Muscle of leg (tissue), 11 donors: ENCODE data around the gene DYSF. TPM values are rescaled to one million over a fixed set of nuclear protein-coding genes. Genes with fewer than 3 reads are reported as not detected.
"Not testable (repeated sequence)": the region's sequence is repeated elsewhere in the genome, so short reads cannot be mapped to it uniquely, and the experiment has no call there.

Source experiments
- DNase-seq: peaks from one replicate; pipeline ENCODE4 v3.0.0; 2013
- H3K27ac ChIP-seq: one replicate; pipeline ENCODE4 v1.5.1; 2013; ENCODE audit warnings: mild to moderate bottlenecking, low read length, control low read depth
- H3K27me3 ChIP-seq: one replicate; pipeline ENCODE4 v1.6.1; 2013; ENCODE audit warnings: low read length; ENCODE audit not compliant: control insufficient read depth, insufficient read depth
- H3K36me3 ChIP-seq: one replicate; pipeline ENCODE4 v1.6.1; 2013; ENCODE audit warnings: low read length; ENCODE audit not compliant: control insufficient read depth, insufficient read depth
- H3K4me1 ChIP-seq: one replicate; pipeline ENCODE4 v1.6.1; 2013; ENCODE audit warnings: low read length; ENCODE audit not compliant: control insufficient read depth, insufficient read depth
- H3K4me3 ChIP-seq: one replicate; pipeline ENCODE4 v1.5.1; 2013; ENCODE audit warnings: low read length, control low read depth
- H3K9me3 ChIP-seq: replicated peaks from 2 replicates; pipeline ENCODE4 v1.6.1; 2013; ENCODE audit warnings: low read depth, low read length; ENCODE audit not compliant: control insufficient read depth
- WGBS: methylation state at CpG from one replicate; pipeline ENCODE4 v1.1.5; 2013; ENCODE audit warnings: missing lambda C conversion rate; ENCODE audit not compliant: insufficient coverage; 5-methylcytosine and 5-hydroxymethylcytosine counted together
- polyA plus RNA-seq, 8 donors: library from polyadenylated mRNA; unstranded; fragments of 120-200 nt; gene quantifications; one replicate each; pipeline versions ENCODE4 v1.2.1 to v1.2.3, GENCODE V29; 2013; ENCODE audit warnings: inconsistent platforms in 1 of 8, low replicate concordance in 1 of 8; ENCODE audit not compliant: insufficient read length in 8 of 8, insufficient read depth in 1 of 8
- total RNA-seq: library from RNA; stranded (reverse); fragments of 120-200 nt; gene quantifications from one replicate; pipeline ENCODE4 v1.2.4, GENCODE V29; 2013

The DYSF gene
- total and polyA plus RNA-seq, 9 donors, result 51.6 to 152 (median 106) TPM

DNA sequence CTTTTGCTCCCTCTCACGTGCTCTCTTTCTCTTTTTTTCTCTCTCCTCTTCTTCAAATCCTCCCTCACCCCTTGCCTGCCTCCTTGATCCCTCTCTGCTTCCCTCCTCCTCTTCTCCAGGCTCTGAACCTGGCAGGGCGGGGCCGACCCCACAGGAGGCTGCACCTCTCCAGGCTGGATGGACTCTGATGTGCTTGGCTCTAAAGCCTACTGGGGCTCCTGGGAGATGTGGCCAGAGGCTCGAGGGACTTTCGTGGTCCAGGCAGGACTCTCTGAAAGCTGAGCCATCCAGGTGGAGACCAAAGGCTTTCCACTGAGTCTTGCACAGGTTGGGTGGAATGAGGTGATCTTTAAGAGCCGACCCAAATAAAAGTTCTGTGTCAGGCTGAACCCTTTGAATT lies 25.4 kb downstream of the DYSF start:
- no peak overlapping the region for H3K4me3 ChIP-seq
- 66% methylated on average over 3 of the region's 6 CpGs for WGBS
- no peaks in the 10 kb centered on the region for H3K27me3 ChIP-seq
- no peak for DNase-seq
- H3K4me1 ChIP-seq, result peaks cover 15% of the 10 kb centered on the region
- H3K36me3 ChIP-seq, result peaks cover 31% of the 10 kb centered on the region
- no peak overlapping the region for H3K27ac ChIP-seq
- no peaks in the 10 kb centered on the region for H3K9me3 ChIP-seq

- no peak overlapping the region for H3K4me3 ChIP-seq
- H3K27ac ChIP-seq, result no peak overlapping the region
- H3K9me3 ChIP-seq, result no peaks in the 10 kb centered on the region
- H3K4me1 ChIP-seq, result peaks cover 12% of the 10 kb centered on the region
- WGBS, result 80% methylated on average over 5 of the region's 5 CpGs
- no peaks in the 10 kb centered on the region for H3K27me3 ChIP-seq
- H3K36me3 ChIP-seq, result peaks cover 31% of the 10 kb centered on the region
- DNase-seq, result no peak
Observed at GRCh38 chr2:71479261-71479660, 25.9 kb downstream of the DYSF start.

- WGBS, result 100% methylated on average over 4 of the region's 4 CpGs
- Histone ChIP-seq H3K9me3 (no peaks in the 10 kb centered on the region), H3K27me3 (no peaks in the 10 kb centered on the region), H3K4me1 (peaks cover 2% of the 10 kb centered on the region), H3K36me3 (peaks cover 25% of the 10 kb centered on the region), H3K4me3 (no peak overlapping the region), H3K27ac (no peak overlapping the region)
- DNase-seq, result no peak
Observed at GRCh38 chr2:71481111-71481510, 27.8 kb downstream of the DYSF start.

DNA sequence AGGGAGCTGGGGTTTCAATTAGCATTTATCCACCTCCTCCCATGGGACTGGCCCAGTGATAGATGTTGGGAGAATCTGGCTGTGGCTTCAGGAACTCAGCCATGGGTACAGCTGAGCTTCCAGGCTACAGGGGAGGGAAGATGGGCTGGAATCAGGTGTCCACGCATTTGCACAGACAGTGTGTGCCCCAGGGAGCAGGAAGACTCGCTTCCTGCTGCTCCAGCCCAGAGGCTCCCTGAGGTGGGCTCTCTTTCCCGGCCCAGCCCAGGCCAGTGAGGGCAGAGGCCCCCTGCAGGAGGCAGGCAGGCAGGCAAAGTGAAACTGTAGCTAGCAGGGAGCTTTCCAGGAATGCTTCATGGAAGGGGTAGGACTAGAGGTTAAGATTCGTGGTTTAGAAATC lies 28.7 kb downstream of the DYSF start:
- Histone ChIP-seq H3K9me3 (no peaks in the 10 kb centered on the region), H3K27me3 (no peaks in the 10 kb centered on the region), H3K4me3 (no peak overlapping the region), H3K36me3 (peaks cover 25% of the 10 kb centered on the region), H3K4me1 (peaks cover 10% of the 10 kb centered on the region), H3K27ac (no peak overlapping the region)
- 40% methylated on average over 4 of the region's 4 CpGs for WGBS
- DNase-seq, result no peak

- no peak for DNase-seq
- Histone ChIP-seq H3K9me3 (no peaks in the 10 kb centered on the region), H3K27ac (no peak overlapping the region), H3K36me3 (peaks cover 27% of the 10 kb centered on the region), H3K4me3 (no peak overlapping the region), H3K4me1 (peaks cover 10% of the 10 kb centered on the region), H3K27me3 (no peaks in the 10 kb centered on the region)
- WGBS, result 90% methylated on average over 7 of the region's 10 CpGs
Observed at GRCh38 chr2:71483246-71483645, 29.9 kb downstream of the DYSF start.

GRCh38 chr2:71484354-71484753 lies 31.0 kb downstream of the DYSF start:
- H3K27ac ChIP-seq, result no peak overlapping the region
- WGBS, result no CpG with 5 or more reads among the region's 2 CpGs

DNA sequence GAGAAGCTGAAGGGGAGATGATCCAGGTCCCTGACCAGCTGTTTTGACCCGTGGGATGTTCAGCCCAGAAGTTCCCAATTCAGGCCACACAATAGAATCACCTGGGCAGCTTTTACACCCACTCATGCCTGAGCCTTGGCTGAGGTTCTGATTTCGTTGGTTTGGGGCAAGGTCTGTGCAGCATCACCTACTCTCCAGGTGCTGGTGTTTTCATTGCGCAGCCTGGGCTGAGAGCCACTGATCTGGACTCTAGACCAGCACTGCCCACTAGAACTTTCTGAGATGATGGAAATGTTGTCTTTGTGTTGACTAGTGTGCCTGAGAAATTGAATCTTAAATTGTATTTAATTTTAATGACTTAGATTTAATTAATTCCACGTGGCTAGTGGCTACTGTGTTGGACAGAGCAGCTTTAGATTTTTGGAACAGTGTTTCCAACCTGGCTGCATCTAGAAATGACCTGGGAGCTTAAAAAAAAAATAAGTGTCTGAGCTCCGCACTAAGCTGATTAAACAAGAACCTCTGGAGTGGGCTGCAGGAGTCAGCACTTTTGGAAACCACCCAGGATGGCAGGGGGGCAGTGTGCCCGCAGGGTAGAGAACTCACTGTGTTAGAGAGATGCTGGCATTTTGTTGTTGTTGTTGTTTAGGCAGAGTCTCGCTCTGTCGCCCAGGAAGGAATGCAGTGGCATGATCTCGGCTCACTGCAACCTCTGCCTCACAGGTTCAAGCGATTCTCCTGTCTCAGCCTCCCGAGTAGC lies 33.7 kb downstream of the DYSF start:
- Histone ChIP-seq H3K9me3 (no peaks in the 10 kb centered on the region), H3K27ac (no peak overlapping the region), H3K27me3 (no peaks in the 10 kb centered on the region), H3K4me3 (no peak overlapping the region), H3K4me1 (peaks cover 22% of the 10 kb centered on the region), H3K36me3 (peaks cover 11% of the 10 kb centered on the region)
- no peak for DNase-seq
- 81% methylated on average over 5 of the region's 11 CpGs for WGBS

More at GRCh38 chr2:71484354-71484753, 31.0 kb downstream of the DYSF start:
- H3K27me3 ChIP-seq, result no peaks in the 10 kb centered on the region
- H3K4me3 ChIP-seq, result no peak overlapping the region
- DNase-seq, result no peak
- H3K9me3 ChIP-seq, result no peaks in the 10 kb centered on the region
- H3K4me1 ChIP-seq, result peaks cover 17% of the 10 kb centered on the region
- peaks cover 27% of the 10 kb centered on the region for H3K36me3 ChIP-seq

DNA sequence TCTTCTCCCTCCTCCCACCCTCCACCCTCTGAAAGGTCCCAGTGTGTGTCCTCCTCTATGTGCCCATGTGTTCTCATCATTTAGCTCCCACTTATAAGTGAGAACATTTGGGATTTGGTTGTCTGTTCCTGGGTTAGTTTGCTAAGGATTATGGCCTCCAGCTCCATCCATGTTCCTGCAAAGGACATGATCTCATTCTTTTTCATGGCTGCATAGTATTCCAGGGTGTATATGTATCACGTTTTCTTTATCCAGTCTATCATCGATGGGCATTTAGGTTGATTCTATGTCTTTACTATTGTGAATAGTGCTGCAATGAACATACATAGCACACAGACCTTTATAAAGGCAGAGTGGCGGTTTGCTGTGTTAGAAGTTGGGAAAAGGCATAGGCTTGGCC lies 38.2 kb downstream of the DYSF start:
- no CpG with 5 or more reads among the region's 3 CpGs for WGBS
- not testable (repeated sequence) for DNase-seq

GRCh38 chr2:71492112-71492511 lies 38.8 kb downstream of the DYSF start:
- Histone ChIP-seq H3K4me3 (no peak overlapping the region), H3K36me3 (peaks cover 13% of the 10 kb centered on the region), H3K27ac (peak overlapping the region; percentile 85), H3K4me1 (peaks cover 19% of the 10 kb centered on the region), H3K9me3 (no peaks in the 10 kb centered on the region), H3K27me3 (no peaks in the 10 kb centered on the region)
- peak; percentile 65 for DNase-seq
- 47% methylated on average over 3 of the region's 6 CpGs for WGBS

More for the DNA sequence above, 38.2 kb downstream of the DYSF start:
- not testable (repeated sequence) for H3K4me3 ChIP-seq, H3K27me3 ChIP-seq, H3K36me3 ChIP-seq, H3K9me3 ChIP-seq
- Histone ChIP-seq H3K27ac (peak overlapping the region; percentile 85), H3K4me1 (peaks cover 24% of the 10 kb centered on the region)

DNA sequence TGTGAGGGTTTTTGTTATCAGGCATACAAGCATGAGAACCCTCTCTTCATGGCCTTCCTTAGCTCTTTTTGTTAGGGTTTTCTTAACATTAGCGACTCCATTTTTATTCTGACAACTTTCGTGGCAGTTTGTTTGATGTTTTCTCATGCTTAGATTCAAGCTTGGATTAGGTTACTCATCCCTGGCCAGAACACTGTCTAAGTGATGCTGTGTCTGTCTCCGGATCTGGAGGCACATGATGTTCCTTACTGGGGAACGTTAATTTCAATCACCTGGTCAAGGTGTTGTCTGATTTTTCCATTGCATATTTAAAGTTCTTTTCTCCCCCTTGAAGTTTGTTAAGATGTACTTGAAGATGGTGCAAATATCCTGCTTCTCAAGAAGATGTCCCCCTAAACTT lies 40.7 kb downstream of the DYSF start:
- Histone ChIP-seq H3K9me3 (no peaks in the 10 kb centered on the region), H3K4me3 (no peak overlapping the region), H3K4me1 (peaks cover 23% of the 10 kb centered on the region), H3K27ac (no peak overlapping the region), H3K36me3 (peaks cover 10% of the 10 kb centered on the region), H3K27me3 (no peaks in the 10 kb centered on the region)
- no CpG with 5 or more reads among the region's 4 CpGs for WGBS
- no peak for DNase-seq
